Naive B cell (primary cell): ENCODE results near the gene TTC13. TPM values are rescaled to one million over a fixed set of nuclear protein-coding genes. Genes with fewer than 3 reads are reported as not detected.
"Not testable (repeated sequence)": the region's sequence is repeated elsewhere in the genome, so short reads cannot be mapped to it uniquely, and the experiment has no call there.

ENCODE experiments used
- ATAC-seq, 2 donors: fragments of 150-1000 bp; cut with Tn5 transposase; 2 replicates each; pipeline ENCODE4 v1.10.0; 2021; ENCODE audit warnings: low read depth in 2 of 2, mild to moderate bottlenecking in 2 of 2, moderate library complexity in 2 of 2
- DNase-seq: peaks from one replicate; pipeline ENCODE4 v3.0.0; 2022
- H3K27ac Mint-ChIP-seq, 6 donors: one replicate each; pipeline ENCODE4 v1.8.0; 2020 to 2022; ENCODE audit warnings: mild to moderate bottlenecking in 6 of 6, mixed read lengths in 6 of 6, moderate library complexity in 5 of 6, inconsistent platforms in 2 of 6
- H3K27me3 Mint-ChIP-seq, 3 donors: one replicate each; pipeline ENCODE4 v1.8.0; 2021 to 2022; ENCODE audit warnings: mixed read lengths in 3 of 3, mild to moderate bottlenecking in 1 of 3
- H3K36me3 Mint-ChIP-seq, 2 donors: one replicate each; pipeline ENCODE4 v1.8.0; 2020 to 2022; ENCODE audit warnings: mixed read lengths in 2 of 2, inconsistent platforms in 1 of 2, mild to moderate bottlenecking in 1 of 2
- H3K4me1 Mint-ChIP-seq, 3 donors: one replicate each; pipeline ENCODE4 v1.8.0; 2020 to 2022; ENCODE audit warnings: mixed read lengths in 3 of 3, inconsistent platforms in 1 of 3, mild to moderate bottlenecking in 1 of 3, moderate library complexity in 1 of 3
- H3K4me3 Mint-ChIP-seq, 8 donors: one replicate each; pipeline ENCODE4 v1.8.0; 2020 to 2022; ENCODE audit warnings: mild to moderate bottlenecking in 8 of 8, mixed read lengths in 8 of 8, moderate library complexity in 8 of 8, inconsistent platforms in 2 of 8
- H3K9me3 Mint-ChIP-seq, 7 donors: one replicate each; pipeline ENCODE4 v1.8.0; 2020 to 2022; ENCODE audit warnings: mixed read lengths in 7 of 7, mild to moderate bottlenecking in 5 of 7, inconsistent platforms in 2 of 7, moderate library complexity in 1 of 7
- polyA plus RNA-seq, 6 donors: library from polyadenylated mRNA; unstranded; fragments of 300-500 nt; fragmentation: Illumina TruSeq; gene quantifications; one replicate each; pipeline ENCODE4 v1.2.3, GENCODE V29; 2021; ENCODE audit warnings: low read depth in 6 of 6

TTC13 gene
- polyA plus RNA-seq, 6 donors from 2014 or later = 3.4 to 14.6 (median 9.9) TPM

DNA sequence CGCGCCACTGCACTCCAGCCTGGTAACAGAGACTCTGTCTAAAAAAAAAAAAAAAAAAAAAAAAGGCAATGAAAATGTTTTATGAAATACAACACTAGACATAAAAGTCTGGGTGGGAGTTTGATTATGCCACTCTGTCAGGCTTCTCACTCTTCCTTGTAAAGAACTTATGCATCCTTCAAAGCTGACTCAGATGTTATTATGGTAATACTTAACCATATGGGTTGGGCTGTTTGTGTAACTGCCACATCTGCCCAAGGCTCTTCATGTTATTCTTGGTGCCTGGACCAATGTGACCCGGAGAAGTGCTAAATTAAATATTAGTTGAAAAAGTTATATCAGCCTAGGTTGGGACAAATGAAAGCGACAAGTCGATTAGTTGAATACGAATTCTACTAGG, 37.6 kb upstream of the TTC13 start:
- ATAC-seq = no peak
- Mint-ChIP-seq H3K36me3 (peaks cover 0 to 5% of the 10 kb centered on the region in 2 donors), H3K4me1 (peaks cover 0 to 9% (median 0%) of the 10 kb centered on the region in 3 donors), H3K27ac (no peak overlapping the region), H3K9me3 (no peaks in the 10 kb centered on the region), H3K4me3 (no peak overlapping the region), H3K27me3 (no peaks in the 10 kb centered on the region)
- DNase-seq = no peak

DNA sequence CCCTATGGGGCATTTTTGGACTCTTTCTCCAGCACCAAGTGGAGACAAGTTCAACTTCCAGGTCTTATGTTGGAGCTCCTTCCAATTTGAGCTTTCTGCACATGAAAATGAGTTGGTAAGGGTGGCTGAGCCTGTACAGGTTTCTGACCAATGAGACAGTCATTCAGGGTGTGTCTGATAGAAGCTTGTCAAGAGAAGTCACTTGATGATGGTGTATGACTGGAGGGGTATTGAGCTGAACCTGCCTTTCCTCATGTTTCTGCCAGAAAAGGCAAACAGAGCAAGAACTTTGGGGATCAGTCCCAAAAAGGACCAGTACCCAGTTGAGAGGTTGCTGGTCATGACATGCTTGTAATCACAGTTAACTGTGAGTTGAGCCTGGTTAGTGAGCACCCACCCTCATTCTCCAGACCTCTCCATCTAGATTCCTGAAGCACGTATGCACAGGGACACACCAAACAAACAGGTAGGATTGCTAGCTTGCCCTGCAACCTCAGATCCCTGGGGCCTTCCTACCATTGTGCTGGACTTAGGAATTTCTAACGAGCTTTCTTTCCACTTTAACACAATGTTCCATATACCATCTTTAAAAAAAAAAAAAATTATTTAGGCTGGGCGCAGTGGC, 34.8 kb upstream of the TTC13 start:
- no peaks in the 10 kb centered on the region for H3K27me3 Mint-ChIP-seq
- H3K27ac Mint-ChIP-seq = no peak overlapping the region
- H3K36me3 Mint-ChIP-seq = no peaks in the 10 kb centered on the region
- no peaks in the 10 kb centered on the region for H3K4me1 Mint-ChIP-seq
- H3K4me3 Mint-ChIP-seq = no peak overlapping the region
- no peak for DNase-seq
- ATAC-seq = no peak
- H3K9me3 Mint-ChIP-seq = no peaks in the 10 kb centered on the region

- Mint-ChIP-seq H3K4me1 (no peaks in the 10 kb centered on the region), H3K4me3 (no peak overlapping the region), H3K9me3 (peaks cover 0 to 10% (median 9%) of the 10 kb centered on the region in 7 donors), H3K36me3 (no peaks in the 10 kb centered on the region), H3K27me3 (no peaks in the 10 kb centered on the region), H3K27ac (no peak overlapping the region)
- no peak for ATAC-seq
- no peak for DNase-seq
Observed at GRCh38 chr1:231011963-231012362, 33.3 kb upstream of the TTC13 start.

GRCh38 chr1:231011360-231011759, 32.7 kb upstream of the TTC13 start:
- ATAC-seq (no peak), DNase-seq (no peak)
- Mint-ChIP-seq H3K9me3 (peaks cover 0 to 16% (median 14%) of the 10 kb centered on the region in 7 donors), H3K36me3 (peaks cover 0 to 3% of the 10 kb centered on the region in 2 donors), H3K27ac (no peak overlapping the region), H3K4me3 (no peak overlapping the region), H3K4me1 (no peaks in the 10 kb centered on the region), H3K27me3 (no peaks in the 10 kb centered on the region)

- not testable (repeated sequence) for DNase-seq, H3K4me1 Mint-ChIP-seq, ATAC-seq, H3K4me3 Mint-ChIP-seq, H3K27ac Mint-ChIP-seq, H3K27me3 Mint-ChIP-seq
- peaks cover 21 to 34% of the 10 kb centered on the region in 2 donors for H3K36me3 Mint-ChIP-seq
- peaks cover 7 to 54% (median 50%) of the 10 kb centered on the region in 7 donors for H3K9me3 Mint-ChIP-seq
Observed at GRCh38 chr1:231007535-231007934, 28.9 kb upstream of the TTC13 start.

DNA sequence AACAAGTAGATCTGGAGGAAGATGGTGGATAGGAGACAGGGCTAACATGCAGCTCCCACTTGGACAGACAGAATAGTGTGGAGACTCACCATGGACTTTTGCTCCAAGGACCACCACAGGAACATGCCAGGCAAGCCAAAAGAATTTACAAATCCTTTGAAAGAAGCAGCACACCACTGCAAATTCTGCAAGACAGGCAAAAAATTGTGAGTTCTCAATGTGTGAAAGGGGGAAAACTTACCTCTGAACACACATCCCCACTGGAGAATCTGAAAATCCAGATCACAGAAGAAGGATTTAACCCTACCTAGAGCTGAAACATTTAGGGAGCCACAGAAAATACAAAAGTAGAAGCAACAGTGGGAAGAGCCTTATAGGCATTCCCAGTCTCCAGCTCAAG, 23.2 kb upstream of the TTC13 start:
- H3K27me3 Mint-ChIP-seq = peaks cover 0 to 4% (median 0%) of the 10 kb centered on the region in 3 donors
- ATAC-seq = no peak
- peaks cover 0 to 2% (median 0%) of the 10 kb centered on the region in 3 donors for H3K4me1 Mint-ChIP-seq

GRCh38 chr1:231000639-231001038, 22.0 kb upstream of the TTC13 start:
- H3K36me3 Mint-ChIP-seq = peaks cover 14 to 37% of the 10 kb centered on the region in 2 donors

More for the DNA sequence above, 23.2 kb upstream of the TTC13 start:
- Mint-ChIP-seq H3K36me3 (peaks cover 24 to 42% of the 10 kb centered on the region in 2 donors), H3K9me3 (peaks cover 7 to 51% (median 44%) of the 10 kb centered on the region in 7 donors), H3K4me3 (no peak overlapping the region), H3K27ac (no peak overlapping the region)
- no peak for DNase-seq

GRCh38 chr1:231000201-231000600, 21.5 kb upstream of the TTC13 start:
- Mint-ChIP-seq H3K4me1 (peaks cover 0 to 2% (median 0%) of the 10 kb centered on the region in 3 donors), H3K4me3 (no peak overlapping the region), H3K36me3 (peaks cover 13 to 33% of the 10 kb centered on the region in 2 donors), H3K27ac (no peak overlapping the region), H3K9me3 (peaks cover 7 to 34% (median 27%) of the 10 kb centered on the region in 7 donors), H3K27me3 (peaks cover 0 to 1% (median 0%) of the 10 kb centered on the region in 3 donors)
- ATAC-seq (no peak), DNase-seq (no peak)

More at GRCh38 chr1:231000639-231001038, 22.0 kb upstream of the TTC13 start:
- Mint-ChIP-seq H3K27ac (no peak overlapping the region), H3K9me3 (peaks cover 7 to 39% (median 32%) of the 10 kb centered on the region in 7 donors), H3K4me3 (no peak overlapping the region), H3K27me3 (peaks cover 0 to 4% (median 0%) of the 10 kb centered on the region in 3 donors), H3K4me1 (peaks cover 0 to 2% (median 0%) of the 10 kb centered on the region in 3 donors)
- DNase-seq = no peak
- no peak for ATAC-seq

- H3K4me3 Mint-ChIP-seq = no peak overlapping the region
- ATAC-seq = no peak
- H3K9me3 Mint-ChIP-seq = no peaks in the 10 kb centered on the region
Observed at GRCh38 chr1:230994860-230995259, 16.2 kb upstream of the TTC13 start.

GRCh38 chr1:230992100-230992774, 13.6 kb upstream of the TTC13 start:
- DNase-seq (no peak), ATAC-seq (no peak)
- H3K27me3 Mint-ChIP-seq = no peaks in the 10 kb centered on the region
- H3K27ac Mint-ChIP-seq = peak overlapping the region in 1 of 6 donors; percentile 3
- no peaks in the 10 kb centered on the region for H3K9me3 Mint-ChIP-seq
- peaks cover 2 to 11% (median 11%) of the 10 kb centered on the region in 3 donors for H3K4me1 Mint-ChIP-seq
- H3K36me3 Mint-ChIP-seq = peaks cover 17 to 18% of the 10 kb centered on the region in 2 donors
- H3K4me3 Mint-ChIP-seq = no peak overlapping the region

More at GRCh38 chr1:230994860-230995259, 16.2 kb upstream of the TTC13 start:
- DNase-seq = no peak
- Mint-ChIP-seq H3K27me3 (no peaks in the 10 kb centered on the region), H3K4me1 (peaks cover 4 to 11% (median 11%) of the 10 kb centered on the region in 3 donors), H3K27ac (peak overlapping the region in 1 of 6 donors; percentile 67), H3K36me3 (peaks cover 17 to 18% of the 10 kb centered on the region in 2 donors)

DNA sequence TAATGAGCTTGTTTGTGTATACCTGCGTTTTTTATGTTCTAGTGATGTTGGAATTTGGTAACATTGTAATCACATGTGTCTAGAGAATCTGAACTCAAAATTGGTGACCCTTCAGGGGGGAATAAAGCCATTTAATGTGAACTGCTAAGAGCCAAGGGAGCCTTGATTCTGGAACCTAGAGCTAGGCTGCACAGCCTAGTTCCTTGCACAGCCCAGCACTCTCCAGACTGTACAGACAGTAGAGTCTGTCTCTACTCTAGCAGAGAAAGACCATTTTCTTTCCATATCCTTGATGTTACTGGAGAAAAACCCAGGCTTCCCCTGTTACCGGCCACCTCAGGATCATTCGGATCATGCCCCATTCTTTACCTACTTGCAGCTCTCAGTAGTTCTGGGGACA, 8.8 kb upstream of the TTC13 start:
- DNase-seq = no peak
- Mint-ChIP-seq H3K9me3 (no peaks in the 10 kb centered on the region), H3K4me3 (no peak overlapping the region), H3K27me3 (no peaks in the 10 kb centered on the region), H3K27ac (no peak overlapping the region), H3K36me3 (peaks cover 11 to 17% of the 10 kb centered on the region in 2 donors), H3K4me1 (peaks cover 17 to 34% (median 17%) of the 10 kb centered on the region in 3 donors)
- ATAC-seq = no peak

GRCh38 chr1:230986976-230987375, 8.3 kb upstream of the TTC13 start:
- Mint-ChIP-seq H3K27ac (peak overlapping the region in 3 of 6 donors; percentile 33 to 89 (median 38)), H3K9me3 (no peaks in the 10 kb centered on the region), H3K4me1 (peaks cover 14 to 33% (median 15%) of the 10 kb centered on the region in 3 donors), H3K36me3 (peaks cover 7 to 12% of the 10 kb centered on the region in 2 donors), H3K4me3 (no peak overlapping the region), H3K27me3 (no peaks in the 10 kb centered on the region)
- no peak for DNase-seq
- no peak for ATAC-seq

DNA sequence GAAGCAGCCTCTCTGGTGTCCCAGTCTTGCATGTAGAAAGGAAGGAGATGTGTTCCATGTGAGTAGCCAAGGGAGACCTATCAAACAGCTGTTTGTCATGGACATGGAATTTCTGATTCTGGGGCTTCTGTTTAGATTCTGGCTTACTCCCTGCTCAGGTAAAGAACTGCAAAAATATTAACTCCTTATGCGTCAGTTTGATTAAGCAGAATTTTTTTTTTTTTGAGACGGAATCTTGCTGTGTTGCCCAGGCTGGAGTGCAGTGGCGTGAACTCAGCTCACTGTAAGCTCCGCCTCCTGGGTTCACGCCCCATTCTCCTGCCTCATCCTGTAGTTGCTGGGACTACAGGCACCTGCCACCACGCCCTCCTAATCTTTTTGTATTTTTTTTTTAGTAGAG, 7.0 kb upstream of the TTC13 start:
- H3K9me3 Mint-ChIP-seq = no peaks in the 10 kb centered on the region
- H3K4me3 Mint-ChIP-seq = no peak overlapping the region
- no peak for ATAC-seq
- peaks cover 6 to 23% (median 15%) of the 10 kb centered on the region in 3 donors for H3K4me1 Mint-ChIP-seq
- H3K27me3 Mint-ChIP-seq = no peaks in the 10 kb centered on the region
- no peaks in the 10 kb centered on the region for H3K36me3 Mint-ChIP-seq
- H3K27ac Mint-ChIP-seq = peak overlapping the region in 2 of 6 donors; percentile 47 to 61
- no peak for DNase-seq
